Activated T-helper 2 cell treated with anti-CD3 and anti-CD28 coated beads, Interferon-gamma antibody, Interleukin-2, Interleukin-4, amounts not matched to agents 10 μg/mL and 5 μg/mL and 100 μg/mL, durations not matched to agents 14 hours and 24 hours and 36 hours (primary cell): ENCODE results near the gene DNAH10. TPM values are rescaled to one million over a fixed set of nuclear protein-coding genes. Genes with fewer than 3 reads are reported as not detected.
A peak's percentile ranks its signal among the peaks of the same experiment; 100 is the strongest.

Experiments
- DNase-seq: peaks from one replicate; pipeline ENCODE4 v3.0.0; 2021; ENCODE audit warnings: low spot score
- H3K27ac Mint-ChIP-seq: one replicate; pipeline ENCODE4 v1.8.0; 2021; ENCODE audit warnings: mixed read lengths
- H3K27me3 Mint-ChIP-seq: one replicate; pipeline ENCODE4 v1.8.0; 2021; ENCODE audit warnings: low read depth, mixed read lengths
- H3K36me3 Mint-ChIP-seq: one replicate; pipeline ENCODE4 v1.8.0; 2021; ENCODE audit warnings: low read depth, mixed read lengths
- H3K4me1 Mint-ChIP-seq: one replicate; pipeline ENCODE4 v1.8.0; 2021; ENCODE audit warnings: low read depth, mixed read lengths
- H3K4me3 Mint-ChIP-seq: one replicate; pipeline ENCODE4 v1.8.0; 2021; ENCODE audit warnings: low read depth, mild to moderate bottlenecking, moderate library complexity, mixed read lengths
- H3K9me3 Mint-ChIP-seq: one replicate; pipeline ENCODE4 v1.8.0; 2021; ENCODE audit warnings: mixed read lengths
- intact Hi-C: fragments of 100-400 bp; cut with micrococcal nuclease; formaldehyde crosslinking; loops from one replicate; pipeline ENCODE4 v1.15.1; 2023
- total RNA-seq: library from RNA; stranded (reverse); gene quantifications from 2 replicates; pipeline ENCODE4 v1.2.3, GENCODE V29; 2022

Gene DNAH10
- total RNA-seq = 0.25 and 0.41 TPM in 2 replicates

- intact Hi-C loops = loop anchor here (10.0 kb wide), 1 partner anchor 47 kb away; the partner anchor contains the start of gene ATP6V0A2
- no peak within 1 kb of the TSS for H3K27ac Mint-ChIP-seq
- peak within 1 kb of the TSS; percentile 71 for H3K4me3 Mint-ChIP-seq
- H3K36me3 Mint-ChIP-seq = peaks cover 26% of the 10 kb centered on the region
- H3K4me1 Mint-ChIP-seq = peaks cover 6% of the 10 kb centered on the region
- DNase-seq = no peak
- no peaks in the 10 kb centered on the region for H3K9me3 Mint-ChIP-seq
- H3K27me3 Mint-ChIP-seq = peaks cover under 1% of the 10 kb centered on the region
These were observed at the start of gene DNAH10 for GRCh38 chr12:123761841-123762714. TSS of gene DNAH10 (plus strand) at chr12:123762301. CDS start at chr12:123762337, 36 bp downstream.

- H3K27me3 Mint-ChIP-seq = no peaks in the 10 kb centered on the region
- intact Hi-C loops = loop anchor here (1.0 to 10.0 kb wide), 6 partner anchors 52 to 478 kb away; partner anchors contain the start of genes CCDC92, DNAH10, EIF2B1 and GTF2H3
- H3K27ac Mint-ChIP-seq = peak overlapping the region; percentile 88
- peaks cover 34% of the 10 kb centered on the region for H3K4me1 Mint-ChIP-seq
- H3K4me3 Mint-ChIP-seq = peak overlapping the region; percentile 89
- H3K36me3 Mint-ChIP-seq = peaks cover 35% of the 10 kb centered on the region
- no peak for DNase-seq
- no peaks in the 10 kb centered on the region for H3K9me3 Mint-ChIP-seq
These were observed 49.3 kb upstream of the DNAH10 start for GRCh38 chr12:123712780-123713319.

GRCh38 chr12:123713398-123713797 is 48.7 kb upstream of the DNAH10 start:
- H3K4me1 Mint-ChIP-seq = peaks cover 34% of the 10 kb centered on the region
- peaks cover 35% of the 10 kb centered on the region for H3K36me3 Mint-ChIP-seq
- no peaks in the 10 kb centered on the region for H3K9me3 Mint-ChIP-seq
- no peaks in the 10 kb centered on the region for H3K27me3 Mint-ChIP-seq
- DNase-seq = no peak
- H3K27ac Mint-ChIP-seq = peak overlapping the region; percentile 88
- intact Hi-C loops = loop anchor here (5.0 to 10.0 kb wide), 5 partner anchors 51 to 479 kb away; partner anchors contain the start of genes CCDC92, DNAH10, MPHOSPH9 and MTRFR
- H3K4me3 Mint-ChIP-seq = peak overlapping the region; percentile 89

- DNase-seq = peak; percentile 18
- Mint-ChIP-seq H3K27ac (peak overlapping the region; percentile 88), H3K4me1 (peaks cover 35% of the 10 kb centered on the region), H3K27me3 (no peaks in the 10 kb centered on the region), H3K9me3 (no peaks in the 10 kb centered on the region), H3K4me3 (peak overlapping the region; percentile 89), H3K36me3 (peaks cover 38% of the 10 kb centered on the region)
- intact Hi-C loops = loop anchor here (2.0 to 10.0 kb wide), 7 partner anchors 43 to 1207 kb away; partner anchors contain the start of genes CCDC92, DNAH10, MPHOSPH9 and MTRFR
These were observed 48.1 kb upstream of the DNAH10 start for GRCh38 chr12:123713823-123714585.

- no peaks in the 10 kb centered on the region for H3K9me3 Mint-ChIP-seq
- no peaks in the 10 kb centered on the region for H3K27me3 Mint-ChIP-seq
- H3K27ac Mint-ChIP-seq = peak overlapping the region; percentile 88
- H3K4me1 Mint-ChIP-seq = peaks cover 47% of the 10 kb centered on the region
- no peak for DNase-seq
- peaks cover 50% of the 10 kb centered on the region for H3K36me3 Mint-ChIP-seq
- intact Hi-C loops = loop anchor here (1.0 to 10.0 kb wide), 7 partner anchors 22 to 1206 kb away; partner anchors contain the start of genes DNAH10, MPHOSPH9, MTRFR and RILPL2
- H3K4me3 Mint-ChIP-seq = peak overlapping the region; percentile 89
These were observed 46.9 kb upstream of the DNAH10 start for GRCh38 chr12:123715195-123715594.

DNA sequence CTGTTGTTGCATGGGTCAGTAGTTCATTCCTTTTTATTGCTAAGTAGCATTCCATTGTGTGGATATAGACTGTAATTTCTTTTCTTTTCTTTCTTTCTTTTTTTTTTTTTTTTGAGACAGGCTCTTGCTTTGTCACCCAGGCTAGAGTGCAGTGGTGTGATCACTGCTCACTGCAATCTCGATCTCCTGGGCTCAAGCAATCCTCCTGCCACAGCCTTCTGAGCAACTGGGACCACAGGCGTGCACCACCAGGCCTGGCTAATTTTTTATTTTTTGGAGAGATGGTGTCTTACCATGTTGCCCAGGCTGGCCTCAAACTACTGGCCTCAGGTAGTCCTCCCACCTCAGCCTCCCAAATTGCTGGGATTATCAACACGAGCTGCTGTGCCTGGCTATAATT is 44.8 kb upstream of the DNAH10 start:
- H3K9me3 Mint-ChIP-seq = no peaks in the 10 kb centered on the region
- H3K36me3 Mint-ChIP-seq = peaks cover 65% of the 10 kb centered on the region
- no peaks in the 10 kb centered on the region for H3K27me3 Mint-ChIP-seq
- intact Hi-C loops = loop anchor here (5.0 to 10.0 kb wide), 4 partner anchors 47 to 1055 kb away; partner anchors contain the start of genes DNAH10, MPHOSPH9, MTRFR and RILPL2
- peaks cover 51% of the 10 kb centered on the region for H3K4me1 Mint-ChIP-seq
- no peak overlapping the region for H3K4me3 Mint-ChIP-seq
- peak overlapping the region; percentile 72 for H3K27ac Mint-ChIP-seq
- DNase-seq = no peak

DNA sequence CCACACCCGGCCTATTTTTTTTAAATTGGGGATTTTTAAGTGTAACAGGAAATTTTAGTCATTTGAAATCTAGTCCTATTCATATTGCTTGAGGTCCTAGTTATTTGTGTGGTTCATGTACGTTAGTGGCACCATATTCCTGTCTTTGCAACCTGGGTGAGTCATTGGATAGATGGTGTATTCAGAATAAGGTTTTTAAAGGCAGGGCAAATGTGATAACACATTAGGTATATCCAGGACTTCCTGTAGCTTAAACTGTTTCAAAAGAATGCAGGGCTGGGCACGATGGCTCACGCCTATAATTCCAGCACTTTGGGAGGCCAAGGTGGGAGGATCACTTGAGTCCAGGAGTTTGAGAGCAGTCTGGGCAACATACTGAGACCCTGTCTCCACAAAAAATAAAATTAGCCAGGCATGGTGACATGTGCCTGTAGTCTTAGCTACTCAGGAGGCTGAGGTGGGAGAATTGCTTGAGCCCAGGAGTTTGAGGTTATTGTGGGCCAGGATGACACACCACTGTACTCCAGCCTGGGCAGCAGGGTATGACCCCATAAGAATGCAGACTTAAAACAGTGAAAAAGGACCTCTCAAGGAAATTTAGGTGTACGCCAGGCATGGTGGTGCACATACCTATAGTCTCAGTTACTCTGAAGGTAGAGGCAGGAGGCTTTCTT is 41.8 kb upstream of the DNAH10 start:
- Mint-ChIP-seq H3K36me3 (peaks cover 57% of the 10 kb centered on the region), H3K4me3 (peak overlapping the region; percentile 64), H3K27ac (peak overlapping the region; percentile 88), H3K9me3 (no peaks in the 10 kb centered on the region), H3K4me1 (peaks cover 43% of the 10 kb centered on the region), H3K27me3 (no peaks in the 10 kb centered on the region)
- intact Hi-C loops = no loop called here
- DNase-seq = no peak

- no peaks in the 10 kb centered on the region for H3K9me3 Mint-ChIP-seq
These were observed 40.9 kb upstream of the DNAH10 start for GRCh38 chr12:123721245-123721644.

DNA sequence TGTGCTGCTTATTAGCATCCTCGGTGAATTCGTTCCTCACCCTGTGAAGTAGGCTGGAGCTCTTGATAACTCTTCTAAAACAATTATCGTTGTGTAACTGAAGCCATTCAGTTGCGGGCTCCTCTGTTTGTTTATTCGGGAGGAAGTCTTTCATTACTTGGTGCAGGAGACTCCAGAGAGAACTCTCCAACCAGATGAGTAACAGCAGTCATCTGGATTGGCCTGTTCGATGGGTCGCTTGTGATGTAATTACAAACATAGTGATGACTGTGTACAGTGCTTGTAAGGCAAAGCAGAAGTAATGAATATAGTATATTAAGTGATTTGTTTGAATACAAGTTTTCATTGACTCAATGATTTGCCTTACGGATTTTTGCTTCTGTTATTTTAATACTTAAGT is 39.1 kb upstream of the DNAH10 start:
- Mint-ChIP-seq H3K27me3 (no peaks in the 10 kb centered on the region), H3K4me1 (peaks cover 40% of the 10 kb centered on the region), H3K4me3 (no peak overlapping the region), H3K27ac (no peak overlapping the region), H3K36me3 (peaks cover 66% of the 10 kb centered on the region), H3K9me3 (no peaks in the 10 kb centered on the region)
- intact Hi-C loops = no loop called here
- no peak for DNase-seq

More at GRCh38 chr12:123721245-123721644, 40.9 kb upstream of the DNAH10 start:
- Mint-ChIP-seq H3K27ac (peak overlapping the region; percentile 67), H3K4me1 (peaks cover 45% of the 10 kb centered on the region), H3K36me3 (peaks cover 61% of the 10 kb centered on the region), H3K4me3 (no peak overlapping the region), H3K27me3 (no peaks in the 10 kb centered on the region)
- intact Hi-C loops = no loop called here
- no peak for DNase-seq

- intact Hi-C loops = no loop called here
- Mint-ChIP-seq H3K4me3 (no peak overlapping the region), H3K9me3 (no peaks in the 10 kb centered on the region), H3K27ac (peak overlapping the region; percentile 49), H3K4me1 (peaks cover 44% of the 10 kb centered on the region), H3K36me3 (peaks cover 73% of the 10 kb centered on the region), H3K27me3 (no peaks in the 10 kb centered on the region)
- DNase-seq = no peak
These were observed 38.3 kb upstream of the DNAH10 start for GRCh38 chr12:123723765-123724164.

GRCh38 chr12:123726244-123726643 is 35.9 kb upstream of the DNAH10 start:
- H3K4me1 Mint-ChIP-seq = peaks cover 25% of the 10 kb centered on the region
- DNase-seq = no peak
- no peak overlapping the region for H3K4me3 Mint-ChIP-seq
- no peaks in the 10 kb centered on the region for H3K9me3 Mint-ChIP-seq
- intact Hi-C loops = no loop called here
- peaks cover 70% of the 10 kb centered on the region for H3K36me3 Mint-ChIP-seq
- H3K27ac Mint-ChIP-seq = peak overlapping the region; percentile 64
- no peaks in the 10 kb centered on the region for H3K27me3 Mint-ChIP-seq

DNA sequence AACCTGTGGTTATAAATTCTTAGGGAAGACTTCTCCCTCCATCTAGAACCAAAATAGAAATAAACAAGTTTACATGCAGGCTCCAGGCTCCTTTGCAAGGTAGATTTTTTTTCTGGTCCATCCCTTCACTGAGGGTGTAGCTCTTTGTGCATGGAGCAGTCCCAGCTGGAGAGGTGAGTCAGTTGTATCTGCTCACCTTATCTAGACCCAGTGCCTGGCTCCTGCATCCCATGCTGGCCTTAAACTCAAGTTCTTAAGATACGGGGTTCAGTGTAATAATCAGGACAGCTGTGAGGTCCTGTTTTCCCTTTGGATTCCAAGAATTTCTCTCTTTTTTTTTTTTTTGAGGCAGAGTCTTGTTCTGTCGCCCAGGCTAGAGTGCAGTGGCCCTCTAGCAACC is 35.1 kb upstream of the DNAH10 start:
- H3K4me1 Mint-ChIP-seq = peaks cover 22% of the 10 kb centered on the region
- intact Hi-C loops = no loop called here
- DNase-seq = no peak
- peak overlapping the region; percentile 39 for H3K27ac Mint-ChIP-seq
- no peaks in the 10 kb centered on the region for H3K9me3 Mint-ChIP-seq
- no peaks in the 10 kb centered on the region for H3K27me3 Mint-ChIP-seq
- H3K36me3 Mint-ChIP-seq = peaks cover 74% of the 10 kb centered on the region
- no peak overlapping the region for H3K4me3 Mint-ChIP-seq
